ENCODE data around the gene ADCY7.

The ADCY7 gene

DNA sequence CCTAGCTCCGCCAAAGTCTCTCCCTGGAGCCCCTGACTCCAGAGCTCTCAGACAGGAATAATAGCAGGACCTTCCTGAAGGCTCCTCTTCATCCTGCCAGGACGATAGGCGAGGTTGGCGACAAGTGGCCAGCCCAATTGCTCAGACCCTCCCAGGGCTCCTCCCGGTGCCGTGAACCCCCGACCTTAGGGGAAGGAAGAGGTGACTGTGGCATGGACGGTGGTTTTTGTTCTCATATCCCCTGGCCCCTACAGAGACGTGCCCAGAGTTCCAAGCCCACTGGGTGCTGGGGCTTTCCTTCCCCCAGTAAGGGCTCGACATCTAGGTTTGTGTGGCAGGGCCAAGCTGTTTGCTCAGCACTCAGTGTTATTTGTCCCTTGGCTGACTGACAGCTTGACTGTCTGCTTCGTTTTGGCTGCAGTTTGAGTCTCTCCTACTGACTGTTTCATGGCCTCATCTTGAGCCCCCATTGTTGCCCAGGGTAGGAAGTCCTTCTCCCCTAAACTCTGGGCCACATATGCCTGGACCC lies 4.6 kb upstream of the ADCY7 start:
- DNase-seq (ENCODE audit: low read depth in 1 of 2, low spot score in 1 of 2): no peak
- Histone ChIP-seq H3K4me3 (replicated peaks; ENCODE audit: insufficient read depth, low read length) (no peak overlapping the region), H3K27ac (replicated peaks) (no peak overlapping the region), H3K27me3 (ENCODE audit: insufficient read depth, poor library complexity, severe bottlenecking) (no peaks in the 10 kb centered on the region)
- TF ChIP-seq POLR2AphosphoS5 (IDR thresholded peaks at IDR 0.05; ENCODE audit: low read depth) (no peak), GABPA (IDR thresholded peaks at IDR 0.05; ENCODE audit: low read depth) (no peak), SPI1 (IDR thresholded peaks at IDR 0.05; ENCODE audit: borderline replicate concordance, low read depth) (no peak)
- TF ChIP-seq, protein P1, sequence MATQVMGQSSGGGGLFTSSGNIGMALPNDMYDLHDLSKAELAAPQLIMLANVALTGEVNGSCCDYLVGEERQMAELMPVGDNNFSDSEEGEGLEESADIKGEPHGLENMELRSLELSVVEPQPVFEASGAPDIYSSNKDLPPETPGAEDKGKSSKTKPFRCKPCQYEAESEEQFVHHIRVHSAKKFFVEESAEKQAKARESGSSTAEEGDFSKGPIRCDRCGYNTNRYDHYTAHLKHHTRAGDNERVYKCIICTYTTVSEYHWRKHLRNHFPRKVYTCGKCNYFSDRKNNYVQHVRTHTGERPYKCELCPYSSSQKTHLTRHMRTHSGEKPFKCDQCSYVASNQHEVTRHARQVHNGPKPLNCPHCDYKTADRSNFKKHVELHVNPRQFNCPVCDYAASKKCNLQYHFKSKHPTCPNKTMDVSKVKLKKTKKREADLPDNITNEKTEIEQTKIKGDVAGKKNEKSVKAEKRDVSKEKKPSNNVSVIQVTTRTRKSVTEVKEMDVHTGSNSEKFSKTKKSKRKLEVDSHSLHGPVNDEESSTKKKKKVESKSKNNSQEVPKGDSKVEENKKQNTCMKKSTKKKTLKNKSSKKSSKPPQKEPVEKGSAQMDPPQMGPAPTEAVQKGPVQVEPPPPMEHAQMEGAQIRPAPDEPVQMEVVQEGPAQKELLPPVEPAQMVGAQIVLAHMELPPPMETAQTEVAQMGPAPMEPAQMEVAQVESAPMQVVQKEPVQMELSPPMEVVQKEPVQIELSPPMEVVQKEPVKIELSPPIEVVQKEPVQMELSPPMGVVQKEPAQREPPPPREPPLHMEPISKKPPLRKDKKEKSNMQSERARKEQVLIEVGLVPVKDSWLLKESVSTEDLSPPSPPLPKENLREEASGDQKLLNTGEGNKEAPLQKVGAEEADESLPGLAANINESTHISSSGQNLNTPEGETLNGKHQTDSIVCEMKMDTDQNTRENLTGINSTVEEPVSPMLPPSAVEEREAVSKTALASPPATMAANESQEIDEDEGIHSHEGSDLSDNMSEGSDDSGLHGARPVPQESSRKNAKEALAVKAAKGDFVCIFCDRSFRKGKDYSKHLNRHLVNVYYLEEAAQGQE (IDR thresholded peaks at IDR 0.05; ENCODE audit: insufficient replicate concordance, low read depth): no peak
- TF ChIP-seq, protein P2, sequence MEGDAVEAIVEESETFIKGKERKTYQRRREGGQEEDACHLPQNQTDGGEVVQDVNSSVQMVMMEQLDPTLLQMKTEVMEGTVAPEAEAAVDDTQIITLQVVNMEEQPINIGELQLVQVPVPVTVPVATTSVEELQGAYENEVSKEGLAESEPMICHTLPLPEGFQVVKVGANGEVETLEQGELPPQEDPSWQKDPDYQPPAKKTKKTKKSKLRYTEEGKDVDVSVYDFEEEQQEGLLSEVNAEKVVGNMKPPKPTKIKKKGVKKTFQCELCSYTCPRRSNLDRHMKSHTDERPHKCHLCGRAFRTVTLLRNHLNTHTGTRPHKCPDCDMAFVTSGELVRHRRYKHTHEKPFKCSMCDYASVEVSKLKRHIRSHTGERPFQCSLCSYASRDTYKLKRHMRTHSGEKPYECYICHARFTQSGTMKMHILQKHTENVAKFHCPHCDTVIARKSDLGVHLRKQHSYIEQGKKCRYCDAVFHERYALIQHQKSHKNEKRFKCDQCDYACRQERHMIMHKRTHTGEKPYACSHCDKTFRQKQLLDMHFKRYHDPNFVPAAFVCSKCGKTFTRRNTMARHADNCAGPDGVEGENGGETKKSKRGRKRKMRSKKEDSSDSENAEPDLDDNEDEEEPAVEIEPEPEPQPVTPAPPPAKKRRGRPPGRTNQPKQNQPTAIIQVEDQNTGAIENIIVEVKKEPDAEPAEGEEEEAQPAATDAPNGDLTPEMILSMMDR (IDR thresholded peaks at IDR 0.05; ENCODE audit: insufficient read depth, low read length): no peak

DNA sequence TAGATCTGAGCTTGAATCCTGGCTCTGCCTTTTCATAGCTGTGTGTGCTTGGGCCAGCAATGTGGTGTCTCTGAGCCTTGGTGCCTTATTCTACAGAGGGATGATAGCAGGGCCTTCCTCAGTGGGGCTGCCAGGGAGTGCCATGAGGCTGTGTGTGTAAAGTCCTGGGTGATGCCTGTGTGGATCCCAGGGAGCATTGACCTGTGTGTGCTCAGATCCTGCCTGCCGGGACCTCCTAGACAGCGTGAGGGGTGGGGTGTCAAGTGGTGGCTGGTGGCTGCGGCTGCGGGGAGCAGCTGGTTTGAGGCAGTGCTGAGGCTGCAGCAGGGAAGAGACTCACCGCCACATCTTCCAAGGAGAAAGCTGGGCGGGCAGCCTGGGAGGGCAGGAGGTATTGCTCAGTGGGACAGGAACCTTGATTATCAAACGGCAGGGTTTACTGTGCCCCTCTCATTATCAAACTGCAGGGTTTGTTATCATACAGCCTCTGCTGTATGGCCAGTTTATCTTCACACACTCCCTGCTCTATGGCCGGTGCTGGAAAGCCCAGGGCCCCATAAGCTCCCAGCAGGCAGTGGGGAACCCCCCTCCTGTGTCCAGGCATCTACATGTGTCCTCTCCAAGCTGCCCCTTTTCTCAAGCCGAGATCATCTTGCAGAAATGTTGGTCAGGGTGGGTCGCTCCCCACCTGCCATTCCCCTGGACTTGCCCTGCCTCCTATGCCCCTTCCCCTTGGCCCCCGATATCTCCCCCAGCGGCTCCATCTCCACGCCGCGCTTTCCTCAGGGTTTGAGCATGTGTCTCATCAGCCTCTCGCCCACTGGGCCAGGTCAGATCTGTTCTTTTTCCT lies 3.1 kb upstream of the ADCY7 start:
- Histone ChIP-seq H3K27ac (replicated peaks) (no peak overlapping the region), H3K4me3 (replicated peaks; ENCODE audit: insufficient read depth, low read length) (no peak overlapping the region), H3K27me3 (ENCODE audit: insufficient read depth, poor library complexity, severe bottlenecking) (no peaks in the 10 kb centered on the region)
- no peak for DNase-seq (ENCODE audit: low read depth in 1 of 2, low spot score in 1 of 2)
- no peak for TF ChIP-seq POLR2AphosphoS5 (IDR thresholded peaks at IDR 0.05; ENCODE audit: low read depth)
- no peak for TF ChIP-seq GABPA (IDR thresholded peaks at IDR 0.05; ENCODE audit: low read depth)
- no peak for TF ChIP-seq SPI1 (IDR thresholded peaks at IDR 0.05; ENCODE audit: borderline replicate concordance, low read depth)
- TF ChIP-seq, protein P1 (IDR thresholded peaks at IDR 0.05; ENCODE audit: insufficient replicate concordance, low read depth): no peak
- TF ChIP-seq, protein P2 (IDR thresholded peaks at IDR 0.05; ENCODE audit: insufficient read depth, low read length): no peak

DNA sequence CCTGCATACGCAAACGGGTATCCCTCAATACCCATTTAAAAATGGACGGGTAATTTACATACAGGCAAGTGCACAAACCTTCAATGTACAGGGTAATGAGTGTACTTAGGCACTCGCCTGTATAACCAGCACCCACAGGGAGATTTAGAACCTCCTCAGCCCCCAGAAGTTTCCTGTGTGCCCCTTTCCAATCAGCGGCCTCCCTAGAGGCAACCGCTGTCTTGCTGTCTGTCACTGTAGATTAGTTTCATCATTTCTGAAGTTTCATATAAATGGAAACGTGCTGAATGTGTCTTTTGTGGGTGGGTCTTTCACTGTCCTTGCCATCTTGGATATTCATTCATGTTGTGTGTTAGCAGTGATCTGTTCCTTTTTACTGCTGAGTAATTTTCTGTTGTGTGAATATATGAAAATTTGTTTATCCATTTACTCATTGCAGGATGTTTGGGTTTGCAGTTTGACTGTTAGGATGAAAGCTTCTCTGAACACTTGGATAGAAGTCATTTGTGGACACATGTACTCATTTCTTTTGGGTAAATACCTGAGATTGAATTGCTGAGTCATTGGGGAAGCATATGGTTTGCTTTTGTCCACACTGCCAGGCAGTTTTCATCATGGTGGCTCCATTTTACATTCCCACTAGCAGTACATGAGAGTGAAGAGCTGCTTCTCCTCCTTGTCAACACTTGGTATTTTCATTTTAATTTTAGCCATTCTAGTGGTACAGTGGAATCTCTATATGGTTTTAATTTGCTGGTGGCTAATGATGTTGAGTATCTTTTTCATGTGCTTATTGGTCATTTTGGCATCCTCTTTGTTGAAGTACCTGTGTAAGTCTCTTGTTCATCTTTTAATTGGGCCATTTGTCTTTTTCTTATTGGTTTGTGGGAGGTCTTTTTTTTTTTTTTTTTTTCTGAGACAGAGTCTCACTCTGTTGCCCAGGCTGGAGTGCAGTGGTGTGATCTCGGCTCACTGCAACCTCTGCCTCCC lies 2.1 kb upstream of the ADCY7 start:
- Histone ChIP-seq H3K27ac (replicated peaks) (no peak overlapping the region), H3K4me3 (replicated peaks; ENCODE audit: insufficient read depth, low read length) (no peak overlapping the region), H3K27me3 (ENCODE audit: insufficient read depth, poor library complexity, severe bottlenecking) (no peaks in the 10 kb centered on the region)
- TF ChIP-seq, protein P1 (IDR thresholded peaks at IDR 0.05; ENCODE audit: insufficient replicate concordance, low read depth): no peak
- no peak for TF ChIP-seq POLR2AphosphoS5 (IDR thresholded peaks at IDR 0.05; ENCODE audit: low read depth)
- no peak for TF ChIP-seq GABPA (IDR thresholded peaks at IDR 0.05; ENCODE audit: low read depth)
- TF ChIP-seq SPI1 (IDR thresholded peaks at IDR 0.05; ENCODE audit: borderline replicate concordance, low read depth): no peak
- TF ChIP-seq, protein P2 (IDR thresholded peaks at IDR 0.05; ENCODE audit: insufficient read depth, low read length): no peak
- DNase-seq (ENCODE audit: low read depth in 1 of 2, low spot score in 1 of 2): no peak
